ENCODE measurements around the gene CPT1B. TPM values are rescaled to one million over a fixed set of nuclear protein-coding genes. Genes with fewer than 3 reads are reported as not detected.
A peak's percentile ranks its signal among the peaks of the same experiment; 100 is the strongest.

The CPT1B gene
- total and polyA plus RNA-seq, 2 of the 8 experiments (the other 6 are each of a cell fraction or from before 2014, with no cell fraction given), result 34.2 to 36.2 TPM

- peak within 1 kb of the TSS; percentile 87 for H3K56ac ChIP-seq (replicated peaks; ENCODE audit: insufficient read length, low read depth, low read length)
- TF ChIP-seq SP4 (IDR thresholded peaks at IDR 0.05; ENCODE audit: low read length) (no peak; the same call in 1 of the 2 replicates), ATF3 (IDR thresholded peaks at IDR 0.05; ENCODE audit: insufficient read depth, low read depth, low read length) (0 out of 2 replicates have a peak, but pooled peaks have one; percentile 33), RAD21 (IDR thresholded peaks at IDR 0.05 in 1 of 2, conservative IDR thresholded peaks at IDR 0.05 in 1 of 2; ENCODE audit: low read depth in 2 of 2, low read length in 2 of 2) (no peak), TCF12 (IDR thresholded peaks at IDR 0.05; ENCODE audit: low read depth, low read length) (no peak), KDM4A (IDR thresholded peaks at IDR 0.05; ENCODE audit: low read depth, low read length, severe bottlenecking) (peak; percentile 70), ASH2L (IDR thresholded peaks at IDR 0.05; ENCODE audit: low read length) (peak; percentile 84), SP1 (IDR thresholded peaks at IDR 0.05; ENCODE audit: low read depth, low read length) (peak; percentile 53; the same call in 1 of the 2 replicates), PHF8 (conservative IDR thresholded peaks at IDR 0.05; ENCODE audit: low read depth, low read length) (peak; percentile 75), BRCA1 (IDR thresholded peaks at IDR 0.05; ENCODE audit: low read depth, low read length) (no peak), MAFK (IDR thresholded peaks at IDR 0.05; ENCODE audit: low read depth, low read length) (no peak)
Measured at GRCh38 chr22:50582493-50583293, 4.5 kb upstream of the CPT1B start, which contains the start of gene CHKB. TSS of gene CHKB (minus strand) at chr22:50582849. CDS start at chr22:50582781, 68 bp downstream.

More at GRCh38 chr22:50582493-50583293, 4.5 kb upstream of the CPT1B start, which contains the start of gene CHKB:
- Histone ChIP-seq H2AFZ (ENCODE audit: low read length) (peak within 1 kb of the TSS; percentile 54; the same call in 1 of the 2 replicates), H3K4ac (replicated peaks; ENCODE audit: insufficient read length, low read depth, low read length) (peak within 1 kb of the TSS; percentile 12), H2BK5ac (ENCODE audit: low read depth, low read length) (peak within 1 kb of the TSS; percentile 94; the same call in 1 of the 2 replicates), H3K36me3 (ENCODE audit: control insufficient read depth in 2 of 4, insufficient read depth in 4 of 4, low read length in 3 of 4) (peaks cover 0 to 9% (median 4%) of the 10 kb centered on the region in 4 experiments; a peak in 5 of 8 replicates), H2BK120ac (replicated peaks; ENCODE audit: low read depth, low read length) (no peak within 1 kb of the TSS), H3K4me2 (ENCODE audit: insufficient read depth in 1 of 2, low read depth in 2 of 2, low read length in 2 of 2) (peak within 1 kb of the TSS; percentile 95 to 96), H3K27me3 (replicated peaks in 1 of 4; ENCODE audit: control insufficient read depth in 3 of 4, extremely low read depth in 1 of 4, insufficient read depth in 3 of 4, low read length in 3 of 4) (no peaks in the 10 kb centered on the region), H3K9ac (replicated peaks in 1 of 4; ENCODE audit: extremely low read depth in 1 of 4, low read depth in 3 of 4, low read length in 3 of 4) (peak within 1 kb of the TSS; percentile 74 to 85 (median 77)), H3K27ac (ENCODE audit: low read depth, low read length) (peak within 1 kb of the TSS; percentile 86), H3K4me3 (ENCODE audit: extremely low read depth in 1 of 4, insufficient read depth in 2 of 4, low read depth in 3 of 4, low read length in 4 of 4) (peak within 1 kb of the TSS; percentile 72 to 91 (median 80)), H3K9me3 (ENCODE audit: insufficient read depth in 2 of 2, low read depth in 1 of 2, low read length in 1 of 2) (no peaks in the 10 kb centered on the region), H2BK15ac (ENCODE audit: low read length) (peak within 1 kb of the TSS; percentile 81; the same call in 1 of the 2 replicates), H4K5ac (ENCODE audit: insufficient read length, low read depth, low read length) (peak within 1 kb of the TSS; percentile 84), H4K91ac (replicated peaks; ENCODE audit: insufficient read length, low read length) (peak within 1 kb of the TSS; percentile 92), H2BK12ac (ENCODE audit: low read depth, low read length) (no peak within 1 kb of the TSS), H3K79me2 (ENCODE audit: control insufficient read depth in 1 of 2, insufficient read depth in 2 of 2, low read length in 2 of 2) (peaks cover 0 to 7% of the 10 kb centered on the region in 2 experiments; a peak in 1 of 4 replicates), H4K20me1 (replicated peaks in 1 of 2; ENCODE audit: control insufficient read depth in 1 of 2, insufficient read depth in 2 of 2, low read length in 2 of 2) (peaks cover 0 to 3% of the 10 kb centered on the region in 2 experiments), H2AK5ac (ENCODE audit: low read depth, low read length) (no peak within 1 kb of the TSS), H2BK20ac (ENCODE audit: low read length) (no peak within 1 kb of the TSS), H3K23me2 (ENCODE audit: low read depth, low read length) (peaks cover 10% of the 10 kb centered on the region; the same call in 1 of the 2 replicates), H4K8ac (ENCODE audit: extremely low read depth, insufficient read depth, low read length) (peak within 1 kb of the TSS; percentile 98), H3K4me1 (replicated peaks in 1 of 4; ENCODE audit: control insufficient read depth in 3 of 4, insufficient read depth in 4 of 4, low read length in 3 of 4) (peaks cover 4 to 15% (median 7%) of the 10 kb centered on the region in 4 experiments), H3K23ac (ENCODE audit: insufficient read length) (no peak within 1 kb of the TSS), H3K14ac (ENCODE audit: insufficient read length) (no peak within 1 kb of the TSS), H3K79me1 (ENCODE audit: low read depth, low read length) (peaks cover 7% of the 10 kb centered on the region; the same call in 1 of the 2 replicates), H3K18ac (ENCODE audit: extremely low read depth, low read length) (peak within 1 kb of the TSS; percentile 90)
- FAIRE-seq (no peak), DNase-seq (ENCODE audit: low read depth in 1 of 2, low spot score in 2 of 2) (peak; percentile 88 to 98)
- 1% methylated on average over 57 of the region's 96 CpGs; no CpG with 5 or more reads in 1 of the 2 experiments for WGBS, 2 experiments (ENCODE audit: extremely low coverage in 1 of 2, insufficient coverage in 1 of 2, insufficient read length in 1 of 2, insufficient replicate concordance in 2 of 2, low coverage in 1 of 2, low lambda C conversion rate in 2 of 2, missing lambda C conversion rate in 1 of 2)
- POLR2A ChIA-PET (ENCODE audit: partially characterized antibody), result interaction anchor here (0.6 to 2.6 kb wide), 8 partner anchors 9 to 68 kb away, joined by 3 to 15 read pairs (median 4); partner anchors contain the start of genes ARSA and SYCE3
- CTCF ChIA-PET (ENCODE audit: partially characterized antibody), result interaction anchor here (1.6 kb wide), 1 partner anchor 45 kb away, joined by 5 read pairs; no protein-coding TSS in a partner anchor
